ENCODE data around the gene SAMD10.
"Not testable (repeated sequence)": the region's sequence is repeated elsewhere in the genome, so short reads cannot be mapped to it uniquely, and the experiment has no call there.

The SAMD10 gene

DNA sequence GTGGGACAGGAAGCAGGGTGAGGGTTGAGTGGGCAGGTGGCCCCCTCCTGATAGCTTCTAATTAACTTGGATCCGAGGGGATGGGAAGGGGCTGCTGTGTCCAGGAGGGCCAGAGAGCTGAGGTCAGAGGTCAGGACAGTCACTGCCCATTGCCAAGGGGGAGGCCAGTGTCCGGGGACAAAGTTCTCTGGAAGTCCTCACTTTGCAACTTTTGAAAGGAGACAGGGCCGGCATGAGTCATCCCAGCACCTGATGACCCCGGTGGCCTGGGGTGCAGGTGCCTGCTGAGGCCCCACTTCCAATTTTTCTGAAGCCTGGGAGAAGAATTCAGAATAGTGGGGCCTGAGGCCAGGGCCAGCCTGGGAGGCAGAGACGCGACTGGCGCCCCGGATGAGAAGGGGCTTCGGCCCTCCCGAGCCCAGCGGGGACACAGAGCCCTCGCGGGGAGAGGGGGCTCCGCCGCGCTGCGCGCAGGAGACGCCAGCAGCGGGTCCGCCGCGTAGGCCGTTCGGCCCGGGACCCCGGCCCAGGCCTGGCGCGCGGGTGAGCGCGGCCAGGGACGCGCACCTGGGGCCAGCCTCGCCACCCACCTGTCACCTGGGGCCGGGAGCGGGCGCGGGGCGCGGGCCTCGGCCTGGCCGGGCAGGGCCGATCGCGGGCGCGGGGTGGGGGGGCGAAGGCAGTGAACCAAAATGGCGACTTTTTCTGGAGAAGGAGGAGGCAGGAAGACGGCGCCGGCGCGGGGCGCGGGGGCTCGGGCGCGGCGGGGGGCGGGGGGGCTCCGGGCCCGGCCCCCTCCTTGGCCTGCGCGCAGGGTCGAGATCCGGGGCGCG, 10.3 kb downstream of the SAMD10 start:
- DNase-seq (ENCODE audit: low read depth in 2 of 2) = no peak

DNA sequence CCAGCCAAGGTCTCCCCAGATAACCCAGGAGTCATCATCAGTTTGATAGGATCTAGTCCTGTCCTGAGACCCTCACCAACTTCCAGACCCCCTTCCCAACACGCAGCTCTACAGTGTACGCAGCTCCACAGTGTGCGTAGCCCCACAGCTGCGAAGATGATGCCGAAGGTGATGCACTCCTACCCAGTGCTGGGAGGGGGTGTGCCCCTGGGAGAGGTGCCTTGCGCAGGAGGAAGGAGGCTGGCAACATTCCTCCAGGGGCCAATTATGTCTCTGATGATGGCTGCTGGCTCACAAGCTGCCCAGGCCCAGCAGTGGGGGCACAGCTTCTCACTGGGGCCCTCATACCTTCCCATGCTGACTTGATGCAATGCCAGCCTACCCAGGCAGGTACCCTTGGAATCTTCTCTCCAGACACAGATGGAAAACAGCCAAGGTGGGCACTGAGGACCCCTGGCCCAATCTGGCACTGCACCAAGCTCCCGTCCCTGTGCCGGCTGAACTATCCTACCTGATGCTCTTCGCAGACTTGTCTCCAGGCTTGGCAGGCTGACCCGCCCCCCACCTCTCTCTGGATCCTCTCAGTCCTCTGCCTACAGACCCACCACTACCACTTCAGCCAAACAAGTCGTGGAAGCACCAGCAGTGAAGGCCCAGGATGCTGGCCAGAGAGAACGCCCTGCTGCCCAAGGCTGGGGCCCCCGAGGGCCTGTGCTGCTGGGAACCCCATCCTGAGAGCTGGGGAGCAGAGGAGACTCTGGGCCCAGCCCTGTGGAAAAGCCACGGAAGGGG, 11.1 kb downstream of the SAMD10 start:
- no peak for DNase-seq (ENCODE audit: low read depth in 2 of 2)

DNA sequence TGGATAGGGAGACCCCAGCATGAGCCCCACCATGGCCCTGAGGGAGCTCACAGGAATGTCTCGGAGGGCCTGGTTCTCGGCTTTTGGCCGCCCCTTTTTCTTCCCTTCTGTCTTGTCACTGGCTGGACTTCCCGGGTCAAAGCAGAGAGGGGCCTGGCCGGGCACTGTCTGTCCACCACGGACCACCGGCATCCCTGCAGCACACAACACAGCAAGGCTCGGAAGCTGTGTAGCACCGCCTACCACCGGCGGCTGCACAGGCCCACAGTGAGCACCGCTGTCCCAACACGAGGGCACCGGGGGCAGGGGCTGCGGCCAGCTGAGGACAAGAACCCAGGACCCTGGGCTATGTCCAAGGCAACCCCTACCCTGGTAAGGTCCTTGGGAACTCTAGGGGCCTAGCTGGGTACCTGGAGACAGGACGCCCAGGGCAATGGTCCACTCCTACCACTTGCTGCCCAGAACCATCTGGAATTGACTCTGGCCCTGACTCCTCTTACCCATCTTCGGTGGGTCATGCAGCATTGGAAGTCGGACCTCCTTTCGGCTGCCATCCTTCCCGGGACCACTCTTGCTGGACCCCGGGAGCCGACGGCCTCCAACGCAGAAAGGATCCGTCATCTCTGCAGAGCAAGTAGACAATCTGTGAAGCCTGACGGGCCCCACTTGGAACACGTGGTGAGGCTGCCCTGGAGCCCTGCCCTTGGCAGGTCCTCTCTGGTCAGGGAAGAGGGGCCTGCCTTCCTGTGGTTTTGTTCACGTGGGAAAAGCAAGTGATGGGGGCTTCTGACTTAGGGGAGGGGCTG, 11.9 kb downstream of the SAMD10 start:
- no peak for DNase-seq (ENCODE audit: low read depth in 2 of 2)

DNA sequence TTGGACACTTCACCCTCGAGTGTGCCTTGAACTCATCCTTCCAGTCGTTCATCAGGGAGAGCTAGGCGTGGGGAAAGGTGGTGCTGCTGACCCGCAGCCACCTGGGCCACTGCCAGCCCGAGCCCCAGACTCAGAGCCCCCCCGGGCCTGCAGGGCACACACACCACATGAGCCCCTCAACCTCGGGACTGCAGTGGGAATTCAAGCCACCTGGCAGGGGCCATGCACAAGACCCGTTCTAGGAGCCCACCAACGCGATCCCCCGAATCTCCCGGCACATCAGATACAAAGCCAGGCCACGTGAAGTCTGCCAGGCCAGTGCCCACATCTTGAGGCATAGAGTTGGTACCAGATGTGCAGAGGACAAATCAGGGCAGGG, 12.5 kb downstream of the SAMD10 start:
- no peak for DNase-seq (ENCODE audit: low read depth in 2 of 2)

DNA sequence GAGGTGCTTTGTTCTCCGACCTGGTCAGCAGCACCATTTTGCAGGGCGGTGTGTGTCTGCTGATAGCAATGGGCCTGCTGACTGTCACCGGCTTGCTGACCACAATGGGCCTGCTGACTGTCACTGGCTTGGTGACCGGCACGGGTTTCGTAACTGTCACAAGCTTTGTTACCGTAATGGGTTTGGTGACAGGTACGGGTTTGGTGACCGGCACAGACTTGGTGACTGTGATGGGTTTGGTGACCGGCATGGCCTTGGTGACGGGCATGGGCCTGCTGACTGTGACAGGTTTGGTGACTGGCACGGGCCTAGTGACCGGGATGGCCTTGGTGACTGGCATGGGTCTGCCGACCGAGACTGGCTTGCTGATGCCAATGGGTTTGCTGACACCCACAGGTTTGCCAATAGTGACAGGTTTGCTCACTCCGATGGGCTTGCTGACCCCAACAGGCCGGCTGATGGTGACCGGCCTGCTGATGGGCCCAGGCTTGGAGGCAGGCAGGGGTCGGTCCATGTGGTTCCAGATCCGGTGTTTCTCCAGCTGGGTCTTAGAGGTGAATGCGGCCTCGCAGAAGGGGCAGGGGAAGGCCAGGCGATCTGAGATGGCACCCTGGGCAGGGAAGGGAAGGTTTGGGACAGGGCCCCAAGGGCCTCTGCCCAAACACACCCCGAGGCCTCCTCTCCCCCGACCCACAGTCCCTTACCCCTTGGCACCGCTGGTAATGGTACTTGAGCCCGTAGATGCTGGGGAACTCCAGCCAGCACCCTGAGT, 13.1 kb downstream of the SAMD10 start:
- no peak for DNase-seq (ENCODE audit: low read depth in 2 of 2)

DNA sequence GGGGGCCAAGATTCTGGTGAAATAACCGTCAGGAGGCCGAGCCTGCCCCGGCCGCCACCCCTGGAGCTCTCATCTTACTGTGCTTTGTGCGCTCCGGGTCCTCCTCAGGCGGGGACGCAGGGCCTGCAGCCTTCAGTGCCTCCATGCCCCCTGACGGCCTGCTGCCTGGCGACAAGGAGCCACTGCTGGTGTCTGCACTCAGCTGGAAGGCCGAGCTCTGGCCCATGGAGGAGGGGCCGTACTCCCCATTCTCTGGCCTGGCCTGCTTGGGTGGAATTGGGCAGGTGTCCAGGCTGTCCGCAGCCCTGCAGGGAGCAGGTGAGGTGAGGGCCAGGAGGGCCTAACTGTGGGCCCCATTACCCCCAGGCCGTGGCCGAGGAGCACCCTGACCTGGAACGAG, 15.0 kb downstream of the SAMD10 start:
- DNase-seq (ENCODE audit: low read depth in 2 of 2) = no peak

DNA sequence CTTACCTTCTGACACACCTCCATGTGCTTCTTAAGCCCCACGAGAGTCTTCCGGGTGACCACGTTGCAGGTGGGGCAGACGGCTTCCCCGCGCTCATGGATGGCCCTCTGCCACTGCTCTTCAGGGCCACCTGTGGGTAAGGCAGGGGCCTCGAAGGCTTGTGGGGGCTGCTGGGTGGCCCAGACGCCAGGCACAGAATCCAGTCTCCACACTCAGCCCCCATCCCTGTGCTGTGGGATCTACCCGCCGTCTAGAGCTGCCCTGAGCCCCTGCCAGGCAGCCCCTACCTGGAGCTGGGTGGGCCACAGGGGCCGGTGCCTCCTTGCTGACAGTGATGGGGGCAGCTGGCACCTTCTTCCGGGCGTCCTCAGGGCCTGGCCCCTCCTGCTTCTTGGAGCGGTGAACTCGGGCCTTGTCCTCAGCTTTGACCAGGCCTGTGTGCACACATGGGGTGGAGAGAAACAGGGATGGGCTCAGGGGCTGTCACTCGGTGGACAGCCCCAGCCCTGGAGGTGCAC, 15.6 kb downstream of the SAMD10 start:
- DNase-seq (ENCODE audit: low read depth in 2 of 2) = no peak

DNA sequence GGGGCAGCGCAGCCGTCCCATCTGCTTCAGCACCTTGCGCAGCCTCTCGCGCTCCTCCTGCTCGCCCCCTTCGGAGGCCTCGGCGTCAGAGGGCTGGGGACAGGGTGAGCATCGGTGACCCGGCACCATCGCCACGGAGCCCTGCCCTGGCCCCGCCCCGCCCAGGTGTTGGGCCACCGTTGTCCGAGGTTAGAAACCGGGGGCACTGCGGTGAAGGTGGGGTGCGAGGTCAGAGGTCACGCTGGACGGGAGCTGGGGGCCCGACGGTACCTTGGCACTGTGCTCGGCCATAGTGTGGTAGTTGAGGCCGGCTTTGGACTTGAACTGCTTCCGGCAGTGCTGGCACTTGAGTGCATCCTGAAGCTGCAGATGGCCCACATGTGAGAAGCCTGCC, 16.1 kb downstream of the SAMD10 start:
- no peak for DNase-seq (ENCODE audit: low read depth in 2 of 2)

DNA sequence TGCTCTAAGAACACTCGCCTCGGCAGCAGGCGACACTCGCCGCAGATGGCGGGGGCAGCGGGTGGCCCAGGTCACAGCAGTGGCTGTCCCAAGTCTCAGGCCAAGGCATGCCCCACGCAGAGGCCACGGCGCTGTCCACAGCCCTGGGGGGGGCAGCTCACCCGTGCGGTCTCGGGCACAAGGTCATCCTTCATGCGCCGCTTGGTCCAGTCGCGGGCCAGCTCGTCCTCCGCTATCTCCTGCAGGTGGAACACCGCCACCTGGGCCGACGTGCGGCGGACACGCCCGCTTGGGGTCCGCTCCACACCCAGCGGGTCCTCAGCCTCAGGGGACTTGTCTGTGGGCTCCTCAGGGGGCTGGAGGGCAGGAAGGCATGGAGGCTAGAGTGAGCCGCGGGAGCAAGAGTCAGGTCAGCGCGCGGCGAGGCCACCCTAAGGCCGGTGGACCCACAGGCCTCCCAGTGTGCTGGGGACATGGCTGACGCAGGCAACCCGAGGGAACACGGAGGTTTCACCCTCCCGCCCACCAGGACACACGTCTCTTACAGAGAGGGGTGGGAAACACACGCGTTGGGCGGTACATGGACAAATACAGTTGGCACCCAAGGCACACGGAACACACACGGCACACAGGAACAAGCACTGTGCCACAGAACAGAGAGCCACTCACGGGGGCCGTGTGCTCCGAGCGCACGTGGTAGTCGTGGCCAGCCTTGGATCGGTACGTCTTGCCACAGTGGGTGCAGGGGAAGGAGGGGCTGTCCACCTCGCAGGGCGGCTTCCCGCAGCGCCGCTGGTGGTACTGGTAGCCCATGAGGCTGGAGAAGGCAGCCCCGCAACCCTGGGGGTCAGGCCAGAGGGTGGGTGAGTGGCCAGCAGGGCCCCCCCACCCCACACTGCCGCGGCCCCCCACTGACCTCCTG, 16.8 kb downstream of the SAMD10 start:
- no peak for DNase-seq (ENCODE audit: low read depth in 2 of 2)

DNA sequence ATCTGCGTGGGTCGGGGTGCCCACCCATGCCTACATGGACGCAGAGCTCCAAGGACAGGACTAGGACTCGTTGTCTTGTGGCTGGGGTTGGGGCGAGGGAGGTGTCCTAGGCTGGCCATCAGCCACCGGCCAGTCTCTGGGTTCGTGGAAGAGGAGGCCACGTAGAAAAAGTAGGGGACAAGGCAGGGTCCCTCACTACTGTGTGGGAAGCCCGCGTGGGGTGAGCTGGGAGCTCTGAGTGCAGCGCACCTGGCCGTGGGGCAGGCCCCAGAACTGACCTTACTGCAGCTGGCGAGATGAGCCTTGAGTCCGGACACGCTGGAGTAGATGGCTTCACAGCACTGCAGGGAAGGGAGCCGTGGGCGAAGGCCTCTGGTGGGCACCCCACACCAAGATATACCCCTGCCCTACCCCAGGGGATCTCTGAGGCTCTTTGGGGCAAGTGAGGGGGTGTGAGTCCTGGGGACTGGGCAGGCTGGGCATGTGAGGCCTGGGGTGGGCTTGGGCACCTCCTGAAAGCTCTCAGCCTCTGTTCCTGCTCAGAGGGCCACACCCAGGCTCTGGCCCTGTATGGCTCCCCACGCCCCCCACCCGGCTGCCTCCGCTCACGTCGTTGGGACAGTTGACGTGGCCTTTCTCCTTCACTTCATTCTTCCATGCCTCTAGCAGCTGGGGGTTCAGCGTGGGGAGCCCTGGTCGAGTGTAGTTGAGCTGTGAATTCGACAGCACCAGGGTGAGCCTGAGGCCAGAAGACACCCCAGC, 17.6 kb downstream of the SAMD10 start:
- DNase-seq (ENCODE audit: low read depth in 2 of 2) = no peak

DNA sequence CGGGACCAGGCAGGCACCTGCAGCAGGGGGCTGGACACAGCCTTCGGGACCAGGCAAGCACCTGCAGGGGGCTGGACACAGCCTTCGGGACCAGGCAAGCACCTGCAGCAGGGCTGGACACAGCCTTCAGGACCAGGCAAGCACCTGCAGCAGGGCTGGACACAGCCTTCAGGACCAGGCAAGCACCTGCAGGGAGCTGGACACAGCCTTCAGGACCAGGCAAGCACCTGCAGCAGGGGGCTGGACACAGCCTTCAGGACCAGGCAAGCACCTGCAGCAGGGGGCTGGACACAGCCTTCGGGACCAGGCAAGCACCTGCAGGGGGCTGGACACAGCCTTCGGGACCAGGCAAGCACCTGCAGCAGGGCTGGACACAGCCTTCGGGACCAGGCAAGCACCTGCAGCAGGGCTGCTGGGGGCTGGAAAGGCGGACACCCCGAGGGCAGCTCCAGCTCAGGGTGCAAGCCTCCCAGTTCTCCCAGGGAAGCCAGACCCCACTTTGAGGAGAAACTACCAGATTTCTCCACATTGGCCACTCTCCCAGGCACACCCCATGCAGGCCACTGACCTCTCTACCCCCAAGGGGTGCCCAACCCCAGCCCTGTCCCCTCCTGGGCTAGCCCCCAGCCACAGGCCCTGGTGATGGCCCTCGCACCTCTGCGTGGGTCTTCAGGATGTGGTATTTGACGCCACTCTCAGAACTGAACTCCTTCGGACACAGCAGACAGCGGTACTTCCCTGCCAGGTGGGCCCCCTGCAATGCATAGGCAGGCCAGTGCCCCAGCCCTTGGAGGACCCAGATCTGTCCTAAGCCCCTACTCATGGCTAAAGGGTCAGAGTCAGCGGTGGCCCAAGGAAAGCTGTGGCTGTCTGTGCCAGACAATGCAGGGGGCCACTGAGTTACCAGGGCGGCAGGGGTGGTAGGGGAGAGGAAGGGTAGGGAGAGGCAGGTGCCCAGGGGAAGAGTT, 18.5 kb downstream of the SAMD10 start:
- DNase-seq (ENCODE audit: low read depth in 2 of 2) = not testable (repeated sequence)

DNA sequence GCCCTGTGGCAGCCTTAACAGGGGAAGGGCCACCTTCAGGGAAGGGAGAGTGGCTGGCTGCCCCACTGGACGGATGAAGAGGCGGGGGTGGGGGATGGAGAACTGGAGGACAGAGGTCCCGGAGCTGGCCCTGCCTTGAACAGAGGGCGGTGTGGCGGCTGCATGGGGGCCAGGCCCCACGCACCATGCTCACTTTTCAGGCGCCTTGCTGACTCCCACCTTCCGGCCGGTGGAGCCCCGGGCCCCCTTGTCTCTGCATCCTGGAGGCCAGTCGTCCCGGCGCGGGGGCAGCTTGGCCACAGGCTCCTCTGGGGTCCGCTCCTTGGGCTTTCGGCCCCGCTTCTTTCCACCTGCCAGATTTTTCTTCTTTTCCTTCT, 19.8 kb downstream of the SAMD10 start:
- no peak for DNase-seq (ENCODE audit: low read depth in 2 of 2)

DNA sequence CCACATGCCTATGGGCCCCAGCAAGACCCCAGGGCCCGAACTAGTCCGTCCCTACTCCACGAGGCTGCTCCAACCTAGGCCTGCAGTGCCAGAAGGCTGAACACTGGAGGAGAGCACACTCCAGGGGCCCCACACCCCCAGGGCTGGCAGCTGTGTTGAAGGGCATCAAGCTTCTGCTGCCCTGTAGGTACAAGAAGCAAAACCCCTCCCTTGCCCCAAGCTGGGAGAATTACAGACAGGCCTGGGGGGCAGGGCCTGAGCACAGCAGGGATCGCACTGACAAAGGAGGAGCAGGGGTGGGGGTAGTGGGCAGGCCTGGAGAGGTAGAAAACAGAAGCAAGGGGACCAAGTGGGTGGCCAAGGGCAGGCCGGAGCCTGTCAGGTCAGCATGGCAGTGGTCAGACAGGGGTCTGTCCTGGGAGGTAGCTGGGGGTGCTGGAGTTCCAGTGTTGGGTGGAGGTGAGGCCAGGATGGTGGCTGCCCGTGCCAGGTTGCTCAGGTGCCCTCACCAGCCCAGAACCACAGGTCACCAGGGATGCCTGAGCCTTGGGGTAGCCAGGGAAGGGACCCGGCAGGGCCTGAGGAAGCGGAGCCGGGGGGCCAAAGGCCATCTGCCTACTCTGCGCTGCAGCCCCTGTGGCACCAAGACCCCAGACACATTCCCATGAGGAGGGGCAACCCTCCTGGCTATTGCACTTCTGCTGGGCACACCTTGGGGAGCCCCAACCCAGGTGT, 20.3 kb downstream of the SAMD10 start:
- DNase-seq (ENCODE audit: low read depth in 2 of 2) = no peak

DNA sequence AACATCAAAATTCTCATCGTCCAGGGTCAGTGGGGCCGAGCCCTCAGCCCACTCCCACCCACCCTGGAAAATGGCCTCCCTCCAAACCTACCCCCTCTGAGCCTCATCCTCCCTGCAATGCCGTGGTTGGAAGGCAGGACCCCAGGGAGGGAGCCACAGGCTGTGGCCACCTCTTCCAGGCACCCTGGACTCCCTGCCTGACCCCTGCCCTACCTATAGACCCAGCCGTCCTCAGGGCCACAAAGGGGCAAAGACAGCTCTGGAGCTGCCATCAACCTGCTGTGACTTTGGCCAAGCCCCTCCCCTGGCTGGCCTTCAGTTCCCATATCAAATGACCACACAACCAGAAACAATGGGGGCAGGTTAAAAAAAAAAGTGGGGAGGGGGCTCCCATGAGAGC, 21.0 kb downstream of the SAMD10 start:
- no peak for DNase-seq (ENCODE audit: low read depth in 2 of 2)

DNA sequence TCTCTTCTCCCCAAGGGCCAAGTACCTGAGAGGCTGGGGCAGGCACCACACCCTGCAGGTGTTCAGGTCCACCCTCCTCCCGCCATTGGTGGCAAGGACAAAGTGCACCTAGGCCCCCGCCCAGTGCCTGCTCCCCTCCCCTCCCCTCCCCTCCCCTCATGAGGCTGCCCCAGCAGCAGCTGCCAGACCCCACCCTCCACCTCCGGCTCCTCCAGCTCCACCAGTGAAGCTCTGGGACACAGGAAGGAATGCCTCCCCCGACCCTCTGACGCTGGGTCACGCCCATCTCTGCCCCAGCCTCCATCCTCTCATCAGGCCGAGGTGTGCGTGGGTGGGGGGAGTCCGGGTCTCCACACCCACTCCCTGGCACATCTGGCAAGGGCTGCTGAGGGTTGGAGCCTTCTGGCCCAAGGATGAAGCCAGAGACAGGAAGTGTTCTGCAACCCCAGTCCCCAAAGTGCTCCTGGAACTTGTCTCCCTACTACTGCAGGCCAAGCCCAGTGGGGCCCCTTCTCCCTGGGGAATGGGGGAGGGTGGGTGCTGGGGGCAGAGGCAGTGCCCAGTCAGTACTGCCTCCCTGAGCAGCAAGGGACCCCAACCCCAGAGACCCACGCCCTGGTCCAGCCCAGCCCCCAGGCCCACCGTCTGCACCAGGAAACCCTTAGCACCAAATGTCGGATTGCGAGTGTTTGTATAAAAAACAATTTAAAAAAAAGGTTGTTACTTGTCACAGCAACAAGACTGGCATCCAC, 21.6 kb downstream of the SAMD10 start:
- DNase-seq (ENCODE audit: low read depth in 2 of 2) = peak in 1 of 2 donors; percentile 44

DNA sequence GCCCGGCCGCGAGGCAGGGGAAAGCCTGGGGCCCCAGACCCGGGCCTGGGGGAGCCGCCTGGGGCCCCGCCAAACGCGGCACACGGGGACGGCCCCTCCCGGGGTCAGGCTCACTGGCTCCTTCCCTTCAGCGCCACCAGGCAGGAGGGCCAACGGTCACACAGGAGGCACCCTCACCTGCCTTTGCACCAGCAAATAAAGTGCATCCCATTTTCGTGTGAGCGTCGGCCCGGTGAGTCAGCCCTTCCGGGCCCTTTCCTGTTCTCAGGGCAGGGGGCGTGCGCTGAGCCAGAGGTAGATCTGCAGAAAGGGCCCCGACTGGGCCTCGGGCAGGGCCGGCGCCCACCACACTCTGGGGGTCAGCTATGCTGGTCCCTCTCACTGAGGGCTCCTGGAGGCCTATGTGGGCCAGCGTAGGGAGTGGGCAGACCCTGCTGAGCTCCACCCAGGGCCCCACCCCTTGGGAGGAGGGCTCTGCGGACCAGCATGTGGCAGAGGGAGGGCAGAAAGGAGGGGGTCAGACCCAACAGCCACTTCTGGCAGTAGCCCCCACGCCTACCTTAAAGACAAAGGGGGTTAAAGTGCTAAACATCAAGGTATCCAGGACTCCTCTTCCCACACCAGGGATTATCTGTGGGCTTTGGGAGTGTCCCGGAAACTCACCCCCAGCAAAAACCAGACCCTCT, 22.3 kb downstream of the SAMD10 start:
- DNase-seq (ENCODE audit: low read depth in 2 of 2) = peak; percentile 51 to 60

Data from stimulated activated CD8-positive, alpha-beta memory T cell treated with anti-CD3 and anti-CD28 coated beads, Interleukin-15, amount 100 ng/mL, for 4 hours (primary cell).